ENCODE data around the gene AZIN2. TPM values are rescaled to one million over a fixed set of nuclear protein-coding genes. Genes with fewer than 3 reads are reported as not detected.
A peak's percentile ranks its signal among the peaks of the same experiment; 100 is the strongest.
"Not testable (repeated sequence)": the region's sequence is repeated elsewhere in the genome, so short reads cannot be mapped to it uniquely, and the experiment has no call there.

The AZIN2 gene
- total and polyA plus RNA-seq, 10 donors: 1.4 to 8.3 (median 3.0) TPM

DNA sequence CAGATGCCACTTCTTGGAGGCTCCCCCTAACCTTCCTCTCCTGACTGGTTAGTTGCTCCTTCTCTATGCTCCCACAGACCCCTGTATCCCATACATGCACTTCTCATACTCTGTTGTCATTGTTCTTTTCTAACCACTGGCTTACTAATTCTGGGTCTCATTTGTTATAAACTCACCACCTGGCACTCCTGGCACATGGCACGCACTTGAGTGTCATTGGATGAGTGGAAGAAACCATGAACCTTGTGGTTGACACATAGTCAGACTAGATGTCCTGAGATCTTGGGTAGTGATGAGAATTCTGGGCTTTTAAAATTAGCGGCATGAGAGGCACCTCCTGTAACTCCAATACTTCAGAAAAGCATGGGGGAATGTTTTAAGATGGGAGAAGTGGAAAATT is 51.6 kb downstream of the AZIN2 start:
- Histone ChIP-seq H3K4me3 (no peak overlapping the region), H3K36me3 (peaks cover 0 to 11% (median 2%) of the 10 kb centered on the region in 6 donors), H3K27ac (no peak overlapping the region), H3K9me3 (no peaks in the 10 kb centered on the region), H3K27me3 (replicated peaks in 1 of 7) (no peaks in the 10 kb centered on the region), H3K4me1 (peaks cover 9 to 50% (median 17%) of the 10 kb centered on the region in 6 donors)
- no peak for TF ChIP-seq POLR2AphosphoS5 (IDR thresholded peaks at IDR 0.05)
- TF ChIP-seq, protein P1, sequence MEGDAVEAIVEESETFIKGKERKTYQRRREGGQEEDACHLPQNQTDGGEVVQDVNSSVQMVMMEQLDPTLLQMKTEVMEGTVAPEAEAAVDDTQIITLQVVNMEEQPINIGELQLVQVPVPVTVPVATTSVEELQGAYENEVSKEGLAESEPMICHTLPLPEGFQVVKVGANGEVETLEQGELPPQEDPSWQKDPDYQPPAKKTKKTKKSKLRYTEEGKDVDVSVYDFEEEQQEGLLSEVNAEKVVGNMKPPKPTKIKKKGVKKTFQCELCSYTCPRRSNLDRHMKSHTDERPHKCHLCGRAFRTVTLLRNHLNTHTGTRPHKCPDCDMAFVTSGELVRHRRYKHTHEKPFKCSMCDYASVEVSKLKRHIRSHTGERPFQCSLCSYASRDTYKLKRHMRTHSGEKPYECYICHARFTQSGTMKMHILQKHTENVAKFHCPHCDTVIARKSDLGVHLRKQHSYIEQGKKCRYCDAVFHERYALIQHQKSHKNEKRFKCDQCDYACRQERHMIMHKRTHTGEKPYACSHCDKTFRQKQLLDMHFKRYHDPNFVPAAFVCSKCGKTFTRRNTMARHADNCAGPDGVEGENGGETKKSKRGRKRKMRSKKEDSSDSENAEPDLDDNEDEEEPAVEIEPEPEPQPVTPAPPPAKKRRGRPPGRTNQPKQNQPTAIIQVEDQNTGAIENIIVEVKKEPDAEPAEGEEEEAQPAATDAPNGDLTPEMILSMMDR (IDR thresholded peaks at IDR 0.05 in 8 of 11, conservative IDR thresholded peaks at IDR 0.05 in 3 of 11): no peak
- TF ChIP-seq POLR2A (IDR thresholded peaks at IDR 0.05): no peak
- DNase-seq: no peak
- intact Hi-C loops (cut with DNase I; ENCODE audit: low total_unique reads): no loop called here
- WGBS, 5 donors: 92 to 100% (median 94%) methylated on average over 2 of the region's 2 CpGs

DNA sequence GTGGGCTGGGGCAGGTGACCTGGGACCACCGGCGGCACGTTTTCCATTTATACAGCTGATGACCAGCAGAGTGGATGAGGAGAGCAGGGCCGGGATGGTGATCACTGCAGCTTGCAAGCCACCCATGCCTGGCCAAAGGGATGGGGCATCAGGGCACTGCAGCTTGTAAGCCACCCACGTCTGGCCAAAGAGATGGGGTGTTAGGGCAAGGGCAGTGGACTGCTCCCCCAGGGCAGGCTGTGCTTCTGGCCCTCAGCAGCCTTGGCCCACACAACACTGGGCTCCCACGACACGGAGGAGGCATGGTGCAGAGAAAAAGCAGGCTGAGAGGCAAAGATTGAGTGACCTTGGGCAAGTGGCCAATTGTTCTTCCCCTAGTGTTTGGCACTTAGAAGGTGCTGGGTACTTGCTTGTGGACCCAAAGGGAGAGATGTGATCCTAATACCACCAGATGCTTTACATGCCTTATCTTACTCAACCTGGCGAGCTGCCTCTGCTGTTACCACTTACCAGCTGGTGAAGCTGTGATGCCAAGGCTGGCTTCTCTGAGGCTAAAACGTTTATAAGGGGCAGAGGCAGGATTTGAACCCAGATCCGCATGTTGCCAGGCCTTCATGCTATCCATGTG is 52.6 kb downstream of the AZIN2 start:
- TF ChIP-seq, protein P1 (IDR thresholded peaks at IDR 0.05 in 8 of 11, conservative IDR thresholded peaks at IDR 0.05 in 3 of 11): no peak
- TF ChIP-seq POLR2AphosphoS5 (IDR thresholded peaks at IDR 0.05): no peak
- no peak for TF ChIP-seq POLR2A (IDR thresholded peaks at IDR 0.05)
- peaks cover 0 to 39% (median 6%) of the 10 kb centered on the region in 6 donors for H3K4me1 ChIP-seq
- H3K27me3 ChIP-seq (replicated peaks in 1 of 7): no peaks in the 10 kb centered on the region
- intact Hi-C loops (cut with DNase I; ENCODE audit: low total_unique reads): no loop called here
- H3K36me3 ChIP-seq: peaks cover 0 to 11% (median 2%) of the 10 kb centered on the region in 6 donors
- 71 to 85% (median 81%) methylated on average over 10 of the region's 10 CpGs for WGBS, 5 donors
- no peaks in the 10 kb centered on the region for H3K9me3 ChIP-seq
- no peak overlapping the region for H3K27ac ChIP-seq
- DNase-seq: no peak
- H3K4me3 ChIP-seq: no peak overlapping the region

DNA sequence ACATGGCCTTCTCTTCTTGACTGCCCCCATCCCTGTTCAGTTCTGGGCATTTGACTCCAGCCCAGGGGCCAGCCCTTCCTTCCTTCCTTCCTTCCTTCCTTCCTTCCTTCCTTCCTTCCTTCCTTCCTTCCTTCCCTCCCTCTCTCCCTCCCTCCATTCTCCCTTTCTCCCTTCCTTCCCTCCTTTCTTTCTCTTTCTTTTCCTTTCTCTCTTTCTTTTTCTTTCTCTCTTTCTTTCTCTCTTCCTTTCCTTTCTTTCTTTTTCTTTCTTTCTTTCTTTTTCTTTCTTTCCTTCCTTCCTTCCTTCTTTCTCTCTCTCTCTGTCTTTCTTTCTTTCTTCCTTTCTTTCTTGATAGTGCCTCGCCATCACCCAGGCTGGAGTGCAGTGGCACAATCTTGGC is 55.1 kb downstream of the AZIN2 start:
- DNase-seq; H3K27me3 ChIP-seq (replicated peaks in 1 of 7); intact Hi-C loops (cut with DNase I; ENCODE audit: low total_unique reads); H3K9me3 ChIP-seq; H3K27ac ChIP-seq; H3K4me3 ChIP-seq: not testable (repeated sequence)
- peaks cover 0 to 11% (median 2%) of the 10 kb centered on the region in 6 donors for H3K36me3 ChIP-seq
- H3K4me1 ChIP-seq: peaks cover 0 to 17% (median 2%) of the 10 kb centered on the region in 6 donors
- 91 to 100% (median 97%) methylated on average over 1 of the region's 1 CpG for WGBS, 5 donors

DNA sequence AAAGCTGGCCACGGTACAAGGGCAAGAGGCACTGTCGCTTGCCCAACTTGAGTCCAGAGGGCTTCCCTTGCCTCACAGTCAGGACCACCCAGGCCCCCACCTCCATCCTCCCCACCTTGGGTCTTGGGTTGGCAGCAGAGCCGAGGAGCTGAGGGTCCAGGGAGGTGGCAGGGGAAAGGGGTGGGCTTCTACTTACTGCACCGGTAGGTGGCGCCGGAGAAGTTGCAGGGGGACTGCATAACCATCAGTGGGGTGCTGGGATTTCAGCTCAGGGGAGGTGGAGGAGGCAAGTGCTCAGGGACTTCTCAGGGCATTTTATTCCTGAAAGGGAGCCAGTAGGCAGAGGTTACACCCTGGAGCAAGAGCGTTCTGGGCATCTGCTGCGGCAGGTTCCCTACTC is 56.8 kb downstream of the AZIN2 start:
- Histone ChIP-seq H3K27ac (no peak overlapping the region), H3K36me3 (peaks cover 0 to 7% (median 2%) of the 10 kb centered on the region in 6 donors), H3K4me1 (peaks cover 0 to 11% (median 0%) of the 10 kb centered on the region in 6 donors), H3K27me3 (replicated peaks in 1 of 7) (no peaks in the 10 kb centered on the region), H3K4me3 (no peak overlapping the region), H3K9me3 (no peaks in the 10 kb centered on the region)
- 38 to 63% (median 53%) methylated on average over 8 of the region's 8 CpGs for WGBS, 5 donors
- no peak for TF ChIP-seq POLR2AphosphoS5 (IDR thresholded peaks at IDR 0.05)
- TF ChIP-seq, protein P1 (IDR thresholded peaks at IDR 0.05 in 8 of 11, conservative IDR thresholded peaks at IDR 0.05 in 3 of 11): peak in 7 of 11 experiments; percentile 31 to 52 (median 50)
- no peak for DNase-seq
- intact Hi-C loops (cut with DNase I; ENCODE audit: low total_unique reads): no loop called here

Data from spleen (tissue), 11 donors.